ENCODE data around the gene DCAF8.

Gene DCAF8

DNA sequence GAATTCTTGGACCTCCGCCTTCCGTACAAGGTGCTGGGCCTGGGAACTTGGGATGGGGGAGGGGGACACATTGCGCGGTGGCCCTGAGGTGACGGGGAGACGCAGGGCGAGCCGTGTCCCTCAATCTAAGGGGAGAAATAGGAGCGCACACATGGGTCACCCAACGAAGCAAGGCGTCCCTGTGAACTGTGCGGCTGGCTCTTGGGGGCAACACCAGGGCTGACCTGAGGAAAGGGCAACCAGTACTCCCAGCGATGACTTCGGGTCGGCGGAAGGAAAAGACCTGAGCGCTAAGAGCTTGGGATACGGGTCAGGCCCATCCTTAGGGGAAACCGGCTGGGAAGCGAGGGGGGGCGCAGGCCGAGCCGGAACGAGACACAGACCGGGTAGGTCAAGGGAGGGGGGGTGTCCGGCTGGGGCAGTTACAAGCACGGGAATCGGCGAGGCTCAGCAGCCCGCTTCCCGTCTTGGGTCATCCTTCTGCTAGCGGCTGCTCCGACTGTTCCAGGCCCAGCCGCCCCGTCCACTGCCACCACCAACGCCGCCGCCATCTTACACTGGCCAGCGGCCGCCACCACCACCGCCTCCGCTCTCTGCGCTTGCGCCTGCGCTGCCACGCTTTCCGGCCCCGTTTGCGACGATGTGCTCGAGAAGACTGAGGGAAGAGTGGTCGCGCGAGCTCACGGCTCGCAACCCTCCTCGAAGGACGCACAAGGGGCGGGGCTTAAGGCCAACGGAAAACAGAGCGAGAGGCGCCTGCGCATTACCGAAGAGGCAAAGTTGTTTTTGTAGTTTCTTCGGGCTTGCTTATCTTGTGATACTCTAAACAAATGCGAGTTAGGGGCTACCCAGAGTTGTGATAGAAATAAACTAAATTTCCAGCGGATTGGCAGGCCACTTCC, at the start of gene DCAF8:
Gene DCAF8, minus strand, starts transcription at position 657 of the 902 bp plus-strand sequence. CDS start 18,541 bp downstream, outside the sequence.
- peak within 1 kb of the TSS; percentile 96 for H3K27ac ChIP-seq
- peak; percentile 81 for TF ChIP-seq ZFX (IDR thresholded peaks at IDR 0.05)
- TF ChIP-seq, protein P1, sequence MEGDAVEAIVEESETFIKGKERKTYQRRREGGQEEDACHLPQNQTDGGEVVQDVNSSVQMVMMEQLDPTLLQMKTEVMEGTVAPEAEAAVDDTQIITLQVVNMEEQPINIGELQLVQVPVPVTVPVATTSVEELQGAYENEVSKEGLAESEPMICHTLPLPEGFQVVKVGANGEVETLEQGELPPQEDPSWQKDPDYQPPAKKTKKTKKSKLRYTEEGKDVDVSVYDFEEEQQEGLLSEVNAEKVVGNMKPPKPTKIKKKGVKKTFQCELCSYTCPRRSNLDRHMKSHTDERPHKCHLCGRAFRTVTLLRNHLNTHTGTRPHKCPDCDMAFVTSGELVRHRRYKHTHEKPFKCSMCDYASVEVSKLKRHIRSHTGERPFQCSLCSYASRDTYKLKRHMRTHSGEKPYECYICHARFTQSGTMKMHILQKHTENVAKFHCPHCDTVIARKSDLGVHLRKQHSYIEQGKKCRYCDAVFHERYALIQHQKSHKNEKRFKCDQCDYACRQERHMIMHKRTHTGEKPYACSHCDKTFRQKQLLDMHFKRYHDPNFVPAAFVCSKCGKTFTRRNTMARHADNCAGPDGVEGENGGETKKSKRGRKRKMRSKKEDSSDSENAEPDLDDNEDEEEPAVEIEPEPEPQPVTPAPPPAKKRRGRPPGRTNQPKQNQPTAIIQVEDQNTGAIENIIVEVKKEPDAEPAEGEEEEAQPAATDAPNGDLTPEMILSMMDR (conservative IDR thresholded peaks at IDR 0.05): no peak

DNA sequence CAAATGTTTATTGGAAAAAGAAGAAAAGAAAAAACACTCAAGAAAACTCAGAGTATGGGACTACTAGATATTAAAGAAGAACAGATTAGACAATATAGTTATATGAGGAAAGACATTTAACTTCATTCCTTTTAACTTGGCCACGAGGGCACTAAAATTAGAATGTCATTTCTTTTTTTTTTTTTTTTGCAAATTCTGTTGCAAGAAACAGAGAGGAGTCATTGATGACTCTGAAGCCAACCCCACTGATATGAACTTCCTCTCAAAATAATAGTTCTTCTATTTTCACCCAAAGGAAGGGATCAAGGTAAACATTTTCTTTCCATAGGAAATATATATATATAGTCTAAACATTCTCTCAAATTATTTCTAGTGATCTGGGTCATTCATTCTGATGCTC, 47.2 kb upstream of the DCAF8 start:
- TF ChIP-seq ZFX (IDR thresholded peaks at IDR 0.05): no peak
- TF ChIP-seq, protein P1 (conservative IDR thresholded peaks at IDR 0.05): no peak
- no peak overlapping the region for H3K27ac ChIP-seq

DNA sequence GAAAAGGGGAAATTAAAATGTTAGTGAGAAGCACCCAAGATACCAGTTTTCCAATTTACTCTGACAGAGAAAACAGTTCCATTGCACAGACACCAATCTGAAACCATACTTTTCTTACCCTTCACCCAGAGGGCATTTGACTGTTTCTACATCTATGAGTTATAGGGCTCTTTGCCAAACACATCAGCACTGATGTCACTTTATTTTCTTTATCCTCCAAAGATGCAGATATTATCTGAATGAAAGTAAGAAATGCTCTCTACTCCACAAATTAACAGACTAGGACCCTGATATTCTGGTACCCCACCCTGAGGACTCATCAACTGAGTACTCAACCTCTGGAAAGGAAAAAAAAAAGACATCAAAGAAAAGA, 46.8 kb upstream of the DCAF8 start:
- no peak for TF ChIP-seq ZFX (IDR thresholded peaks at IDR 0.05)
- TF ChIP-seq, protein P1 (conservative IDR thresholded peaks at IDR 0.05): no peak
- H3K27ac ChIP-seq: no peak overlapping the region

DNA sequence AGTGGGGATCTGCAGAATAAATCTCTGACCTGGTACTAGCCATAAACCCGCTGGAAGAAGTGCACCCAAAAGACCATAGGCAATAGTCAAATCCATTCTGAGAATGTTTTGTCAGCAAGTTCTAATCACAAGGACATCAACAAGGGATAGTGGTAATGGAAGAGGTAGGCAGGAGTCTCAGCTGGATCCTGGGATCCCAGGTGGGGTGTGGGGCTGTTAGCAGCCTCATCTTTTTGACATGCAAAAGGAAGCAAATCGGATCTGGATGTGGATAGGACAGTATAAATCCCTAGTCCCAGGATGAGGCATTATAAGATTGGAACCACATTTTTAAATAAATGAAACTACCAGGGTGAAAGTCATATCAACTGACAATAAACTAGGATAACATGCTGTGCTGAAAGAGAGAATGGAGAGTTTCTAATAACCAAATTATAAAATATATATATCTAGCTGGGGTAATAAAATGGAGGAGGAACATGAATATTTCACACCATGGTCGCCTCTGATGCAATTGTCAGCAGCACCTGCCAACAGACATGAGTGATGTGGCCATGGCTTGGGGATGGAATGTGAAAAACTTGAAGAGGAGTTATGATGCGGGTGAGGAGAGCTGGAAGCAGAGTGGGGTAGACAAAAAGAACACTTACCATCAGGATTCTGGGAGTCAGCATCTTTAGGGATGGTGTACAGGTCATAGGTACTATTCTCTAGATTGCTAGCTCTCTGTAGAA, 46.3 kb upstream of the DCAF8 start:
- TF ChIP-seq, protein P1 (conservative IDR thresholded peaks at IDR 0.05): no peak
- no peak for TF ChIP-seq ZFX (IDR thresholded peaks at IDR 0.05)
- no peak overlapping the region for H3K27ac ChIP-seq

DNA sequence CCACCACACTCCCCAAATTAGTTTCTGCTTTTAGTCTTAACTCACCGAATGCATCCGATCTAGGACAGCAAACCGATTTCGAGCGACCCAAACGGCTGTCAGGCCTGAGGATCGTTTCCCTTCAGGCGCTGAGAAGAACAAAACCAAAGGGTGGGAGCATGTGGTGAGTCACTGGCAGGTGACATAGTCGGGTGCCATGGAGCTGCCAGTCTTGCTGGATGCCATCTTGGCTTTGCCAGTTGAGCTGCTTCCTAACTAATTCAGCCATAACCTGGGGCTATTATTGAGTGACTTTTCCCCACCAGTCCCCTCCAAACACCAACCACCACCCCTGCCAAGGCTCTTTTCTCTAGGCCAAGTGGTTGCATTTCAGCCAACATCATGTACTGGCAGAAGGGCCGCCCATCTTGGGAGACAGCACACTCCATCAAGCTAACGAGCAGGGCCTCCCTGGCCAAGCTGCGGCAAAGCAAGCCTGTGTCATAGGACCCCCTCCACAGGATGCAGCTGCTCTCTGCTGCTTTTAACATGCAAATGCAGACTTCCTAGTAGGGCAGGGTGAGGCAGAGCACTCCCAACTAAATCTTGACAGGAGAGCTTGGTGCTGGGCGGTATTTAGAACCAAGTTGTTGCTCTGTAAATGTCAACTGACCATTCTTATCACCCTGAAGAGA, 44.9 kb upstream of the DCAF8 start:
- TF ChIP-seq ZFX (IDR thresholded peaks at IDR 0.05): no peak
- TF ChIP-seq, protein P1 (conservative IDR thresholded peaks at IDR 0.05): no peak
- no peak overlapping the region for H3K27ac ChIP-seq

DNA sequence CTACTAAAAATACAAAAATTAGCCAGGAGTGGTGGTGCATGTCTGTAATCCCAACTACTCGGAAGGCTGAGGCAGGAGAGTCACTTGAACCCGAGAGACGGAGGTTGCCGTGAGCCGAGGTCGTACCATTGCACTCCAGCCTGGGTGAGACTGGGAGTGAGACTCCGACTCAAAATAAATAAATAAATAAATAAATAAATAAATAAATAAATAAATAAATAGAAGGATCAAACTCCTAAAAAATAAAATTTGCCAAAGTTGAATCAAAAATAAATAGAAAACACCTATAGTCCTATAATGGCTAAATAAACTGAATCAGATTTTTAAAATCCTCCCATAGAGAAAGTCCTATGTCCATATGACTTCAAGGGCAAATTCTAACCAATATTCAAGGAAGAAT, 37.8 kb upstream of the DCAF8 start:
- H3K27ac ChIP-seq: no peak overlapping the region
- no peak for TF ChIP-seq ZFX (IDR thresholded peaks at IDR 0.05)
- TF ChIP-seq, protein P1 (conservative IDR thresholded peaks at IDR 0.05): no peak

Measured in C4-2B (cell line).